Measurements from ENCODE around the gene CTNNA3. TPM values are rescaled to one million over a fixed set of nuclear protein-coding genes. Genes with fewer than 3 reads are reported as not detected.

Gene CTNNA3
- total and polyA plus RNA-seq, 2 donors (not counting 3 experiments of a cell fraction or from before 2014, with no cell fraction given), result not detected

DNA sequence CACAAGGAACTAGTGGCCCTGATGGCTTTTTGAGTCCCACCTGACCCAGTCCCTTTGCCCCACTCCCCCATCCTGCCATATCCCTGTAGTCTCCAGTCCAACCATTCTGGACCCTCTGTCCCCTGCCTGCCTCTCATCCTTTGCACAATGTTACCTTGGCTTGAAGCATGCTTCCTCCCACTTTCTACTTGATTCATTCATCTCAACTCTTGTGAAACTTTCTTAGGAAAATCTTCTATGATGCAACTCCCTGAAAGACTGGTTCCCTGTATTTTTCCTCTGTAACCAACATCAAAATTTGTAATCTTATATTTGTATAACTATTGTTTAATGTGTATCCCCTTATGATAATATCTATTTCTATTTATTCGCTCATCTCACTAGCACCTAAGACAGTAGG lies 618.6 kb downstream of the CTNNA3 start:
- CTCF ChIA-PET, result no interaction called here
- dilution Hi-C loops (cut with MboI; ENCODE audit: extremely low pct_ligation_motif_present, low sequenced_read_pairs), result no loop called here
- H4K20me1 ChIP-seq (replicated peaks; ENCODE audit: control insufficient read depth, extremely low read depth, insufficient read depth, low read length), result no peaks in the 10 kb centered on the region
- H3K27ac ChIP-seq (ENCODE audit: insufficient read depth, low read depth, low read length), result no peak overlapping the region
- POLR2A ChIA-PET, result no interaction called here
- no peak overlapping the region for H3K4me3 ChIP-seq (replicated peaks in 1 of 3; ENCODE audit: insufficient read depth in 1 of 3, low read depth in 1 of 3, low read length in 3 of 3)
- TF ChIP-seq POLR2AphosphoS5 (IDR thresholded peaks at IDR 0.05; ENCODE audit: insufficient read depth, low read depth, low read length) (no peak), MYC (IDR thresholded peaks at IDR 0.05; ENCODE audit: low read depth, low read length) (no peak)
- no peak overlapping the region for H3K9ac ChIP-seq (replicated peaks; ENCODE audit: extremely low read depth, insufficient read depth, low read length)
- H3K36me3 ChIP-seq (ENCODE audit: control insufficient read depth in 2 of 2, extremely low read depth in 1 of 2, insufficient read depth in 2 of 2, low read length in 2 of 2), result no peaks in the 10 kb centered on the region
- H3K9me3 ChIP-seq (replicated peaks; ENCODE audit: control insufficient read depth, insufficient read depth, low read length), result no peaks in the 10 kb centered on the region
- H3K4me1 ChIP-seq (ENCODE audit: control insufficient read depth, extremely low read depth, insufficient read depth, low read length), result no peaks in the 10 kb centered on the region
- H3K79me2 ChIP-seq (ENCODE audit: control insufficient read depth, insufficient read depth, low read length), result no peaks in the 10 kb centered on the region
- intact Hi-C loops (cut with micrococcal nuclease), result no loop called here
- H3K4me2 ChIP-seq (ENCODE audit: insufficient read depth, low read length), result no peak overlapping the region
- no peaks in the 10 kb centered on the region for H3K27me3 ChIP-seq (ENCODE audit: control insufficient read depth in 2 of 2, insufficient read depth in 2 of 2, low read length in 2 of 2)
- no peak overlapping the region for H2AFZ ChIP-seq (ENCODE audit: low read depth, low read length)
- BruUV-seq (replicated peaks), result no TSS peak
- DNase-seq (ENCODE audit: low read depth, low spot score), result no peak
- no peaks in the 10 kb centered on the region for H3K9me1 ChIP-seq (replicated peaks; ENCODE audit: control insufficient read depth, extremely low read depth, insufficient read depth, low read length)
- no peak for FAIRE-seq

GRCh38 chr10:67076144-67076543 lies 619.9 kb downstream of the CTNNA3 start:
- dilution Hi-C loops (cut with MboI; ENCODE audit: extremely low pct_ligation_motif_present, low sequenced_read_pairs), result no loop called here

More at GRCh38 chr10:67076144-67076543, 619.9 kb downstream of the CTNNA3 start:
- no TSS peak for BruUV-seq (replicated peaks)
- no peaks in the 10 kb centered on the region for H3K79me2 ChIP-seq (ENCODE audit: control insufficient read depth, insufficient read depth, low read length)
- H4K20me1 ChIP-seq (replicated peaks; ENCODE audit: control insufficient read depth, extremely low read depth, insufficient read depth, low read length), result no peaks in the 10 kb centered on the region
- no peak overlapping the region for H2AFZ ChIP-seq (ENCODE audit: low read depth, low read length)
- no peak for FAIRE-seq
- H3K4me1 ChIP-seq (ENCODE audit: control insufficient read depth, extremely low read depth, insufficient read depth, low read length), result no peaks in the 10 kb centered on the region
- CTCF ChIA-PET, result no interaction called here
- no peak for TF ChIP-seq JUN (IDR thresholded peaks at IDR 0.05; ENCODE audit: borderline replicate concordance, insufficient read depth, insufficient read length, low read depth)
- no peak for TF ChIP-seq FOS (IDR thresholded peaks at IDR 0.05; ENCODE audit: borderline replicate concordance, insufficient read depth, low read length)
- no peak for TF ChIP-seq CTCF (IDR thresholded peaks at IDR 0.05; ENCODE audit: extremely low read depth in 1 of 2, insufficient read depth in 1 of 2, low read depth in 1 of 2, low read length in 2 of 2)
- TF ChIP-seq POLR2AphosphoS5 (IDR thresholded peaks at IDR 0.05; ENCODE audit: insufficient read depth, low read depth, low read length), result no peak
- TF ChIP-seq MAX (IDR thresholded peaks at IDR 0.05; ENCODE audit: insufficient read depth, insufficient read length), result no peak
- no peak for TF ChIP-seq POLR2A (IDR thresholded peaks at IDR 0.05; ENCODE audit: low read depth, low read length)
- no peak for TF ChIP-seq MYC (IDR thresholded peaks at IDR 0.05; ENCODE audit: low read depth, low read length)
- TF ChIP-seq GATA2 (IDR thresholded peaks at IDR 0.05; ENCODE audit: insufficient read depth, insufficient read length, low read depth, low read length), result no peak
- no peak for TF ChIP-seq EZH2 (IDR thresholded peaks at IDR 0.05; ENCODE audit: borderline replicate concordance, low read depth, low read length, severe bottlenecking)
- H3K36me3 ChIP-seq (ENCODE audit: control insufficient read depth in 2 of 2, extremely low read depth in 1 of 2, insufficient read depth in 2 of 2, low read length in 2 of 2), result no peaks in the 10 kb centered on the region
- H3K9me3 ChIP-seq (replicated peaks; ENCODE audit: control insufficient read depth, insufficient read depth, low read length), result no peaks in the 10 kb centered on the region
- no peak overlapping the region for H3K4me2 ChIP-seq (ENCODE audit: insufficient read depth, low read length)
- DNase-seq (ENCODE audit: low read depth, low spot score), result no peak
- POLR2A ChIA-PET, result no interaction called here
- H3K27ac ChIP-seq (ENCODE audit: insufficient read depth, low read depth, low read length), result no peak overlapping the region
- H3K27me3 ChIP-seq (ENCODE audit: control insufficient read depth in 2 of 2, insufficient read depth in 2 of 2, low read length in 2 of 2), result no peaks in the 10 kb centered on the region
- no peak overlapping the region for H3K4me3 ChIP-seq (replicated peaks in 1 of 3; ENCODE audit: insufficient read depth in 1 of 3, low read depth in 1 of 3, low read length in 3 of 3)
- H3K9ac ChIP-seq (replicated peaks; ENCODE audit: extremely low read depth, insufficient read depth, low read length), result no peak overlapping the region
- no peaks in the 10 kb centered on the region for H3K9me1 ChIP-seq (replicated peaks; ENCODE audit: control insufficient read depth, extremely low read depth, insufficient read depth, low read length)
- intact Hi-C loops (cut with micrococcal nuclease), result no loop called here
